GM19372 (cell line): ENCODE results near the gene EVC2.
"Not testable (repeated sequence)": the region's sequence is repeated elsewhere in the genome, so short reads cannot be mapped to it uniquely, and the experiment has no call there.

ENCODE experiments used
- ATAC-seq: cut with Tn5 transposase; IDR thresholded peaks from one replicate; pipeline ENCODE4 v1.9.1; 2021; ENCODE audit warnings: mild to moderate bottlenecking, low read depth, moderate library complexity; ENCODE audit not compliant: unreplicated experiment

EVC2 gene

GRCh38 chr4:5746250-5746649, 37.9 kb upstream of the EVC2 start:
- ATAC-seq: no peak

- ATAC-seq: no peak
These were observed 34.6 kb upstream of the EVC2 start for GRCh38 chr4:5742968-5743367.

- no peak for ATAC-seq
These were observed 34.0 kb upstream of the EVC2 start for GRCh38 chr4:5742388-5742787.

- ATAC-seq: no peak
These were observed 29.7 kb upstream of the EVC2 start for GRCh38 chr4:5738061-5738460.

GRCh38 chr4:5735463-5735862, 27.1 kb upstream of the EVC2 start:
- ATAC-seq: no peak

- ATAC-seq: no peak
These were observed 26.5 kb upstream of the EVC2 start for GRCh38 chr4:5734853-5735252.

GRCh38 chr4:5732158-5732557, 23.8 kb upstream of the EVC2 start:
- no peak for ATAC-seq

GRCh38 chr4:5730993-5731990, 22.9 kb upstream of the EVC2 start:
- no peak for ATAC-seq

GRCh38 chr4:5730436-5730835, 22.1 kb upstream of the EVC2 start:
- ATAC-seq: no peak

GRCh38 chr4:5728412-5728811, 20.1 kb upstream of the EVC2 start:
- ATAC-seq: not testable (repeated sequence)

- ATAC-seq: no peak
These were observed 16.0 kb upstream of the EVC2 start for GRCh38 chr4:5724377-5724776.

- ATAC-seq: no peak
These were observed 14.0 kb upstream of the EVC2 start for GRCh38 chr4:5722328-5722727.

- no peak for ATAC-seq
These were observed 13.6 kb upstream of the EVC2 start for GRCh38 chr4:5721923-5722322.

GRCh38 chr4:5720980-5721379, 12.6 kb upstream of the EVC2 start:
- no peak for ATAC-seq

- ATAC-seq: no peak
These were observed 11.9 kb upstream of the EVC2 start for GRCh38 chr4:5720157-5720850.

- ATAC-seq: no peak
These were observed 11.1 kb upstream of the EVC2 start for GRCh38 chr4:5719350-5720055.

GRCh38 chr4:5718411-5718810, 10.1 kb upstream of the EVC2 start:
- no peak for ATAC-seq

- no peak for ATAC-seq
These were observed 9.2 kb upstream of the EVC2 start for GRCh38 chr4:5717449-5718158.

GRCh38 chr4:5716391-5716790, 8.0 kb upstream of the EVC2 start:
- no peak for ATAC-seq

GRCh38 chr4:5715357-5715756, 7.0 kb upstream of the EVC2 start:
- ATAC-seq: no peak
